Body of pancreas (tissue), 4 donors: Measurements from ENCODE around the gene OPN5. TPM values are rescaled to one million over a fixed set of nuclear protein-coding genes. Genes with fewer than 3 reads are reported as not detected.

Experiments
- ATAC-seq: fragments of 150-250 bp; one replicate; pipeline ENCODE4 v1.9.1; 2016
- DNase-seq, 4 donors: peaks; one replicate each; pipeline ENCODE4 v3.0.0-alpha.2; 2019
- H3K27ac ChIP-seq, 4 donors: fragments of 200-600 bp; sonication (generic); 1 replicate in 3 of 4; 2 replicates in 1 of 4; pipeline versions ENCODE4 v1.5.1 to v1.6.1; 2016 to 2019; ENCODE audit warnings: mild to moderate bottlenecking in 1 of 4, mixed read lengths in 1 of 4, moderate library complexity in 1 of 4
- H3K27me3 ChIP-seq, 2 donors: fragments of 200-600 bp; sonication (generic); one replicate each; pipeline ENCODE4 v1.6.0; 2016; ENCODE audit warnings: mild to moderate bottlenecking in 1 of 2
- H3K36me3 ChIP-seq, 2 donors: fragments of 200-600 bp; sonication (generic); replicated peaks in 1 of 2; 2 replicates each; pipeline ENCODE4 v1.5.1; 2016; ENCODE audit warnings: low read depth in 2 of 2; ENCODE audit not compliant: insufficient read depth in 1 of 2
- H3K4me1 ChIP-seq: fragments of 200-600 bp; sonication (generic); one replicate; pipeline ENCODE4 v1.6.0; 2016
- H3K4me3 ChIP-seq, 2 donors: fragments of 200-600 bp; sonication (generic); 1 replicate in 1 of 2; 2 replicates in 1 of 2; pipeline ENCODE4 v1.5.1; 2016 to 2019
- H3K9me3 ChIP-seq, 3 donors: fragments of 200-600 bp; sonication (generic); 1 replicate in 2 of 3; 2 replicates in 1 of 3; pipeline ENCODE4 v1.5.1; 2016
- POLR2A ChIP-seq, 3 donors: fragments of 450-650 bp; IDR thresholded peaks; one replicate each; pipeline ENCODE4 v1.6.1; 2016; ENCODE audit warnings: antibody characterized with exemption in 3 of 3, mild to moderate bottlenecking in 2 of 3
- WGBS, 2 donors: methylation state at CpG; one replicate each; pipeline ENCODE4 v1.1.5; 2017; 5-methylcytosine and 5-hydroxymethylcytosine counted together
- intact Hi-C: fragments of 100-400 bp; cut with DNase I; formaldehyde crosslinking; loops from one replicate; pipeline ENCODE4 v1.15.1; 2023
- total RNA-seq, 2 donors: library from RNA; depleted of rRNA; stranded (reverse); fragments of >200 nt; gene quantifications; one replicate each; pipeline ENCODE4 v1.1.0, GENCODE V29; 2016
- TF ChIP-seq, protein P1 (sequence below), 7 experiments: fragments of 450-650 bp in 4 of 7; fragments of 200-600 bp in 3 of 7; sonication (generic) in 3 of 7; IDR thresholded peaks; one replicate each; pipeline ENCODE4 v1.5.1; 2016 to 2019; ENCODE audit warnings: antibody characterized with exemption in 7 of 7

The OPN5 gene
- total RNA-seq, 2 donors from 2014 or later = not detected

- H3K27me3 ChIP-seq = no peaks in the 10 kb centered on the region
- intact Hi-C loops = no loop called here
- no peak overlapping the region for H3K4me3 ChIP-seq
- no peaks in the 10 kb centered on the region for H3K4me1 ChIP-seq
- DNase-seq (no peak), ATAC-seq (no peak)
- TF ChIP-seq, protein P1, sequence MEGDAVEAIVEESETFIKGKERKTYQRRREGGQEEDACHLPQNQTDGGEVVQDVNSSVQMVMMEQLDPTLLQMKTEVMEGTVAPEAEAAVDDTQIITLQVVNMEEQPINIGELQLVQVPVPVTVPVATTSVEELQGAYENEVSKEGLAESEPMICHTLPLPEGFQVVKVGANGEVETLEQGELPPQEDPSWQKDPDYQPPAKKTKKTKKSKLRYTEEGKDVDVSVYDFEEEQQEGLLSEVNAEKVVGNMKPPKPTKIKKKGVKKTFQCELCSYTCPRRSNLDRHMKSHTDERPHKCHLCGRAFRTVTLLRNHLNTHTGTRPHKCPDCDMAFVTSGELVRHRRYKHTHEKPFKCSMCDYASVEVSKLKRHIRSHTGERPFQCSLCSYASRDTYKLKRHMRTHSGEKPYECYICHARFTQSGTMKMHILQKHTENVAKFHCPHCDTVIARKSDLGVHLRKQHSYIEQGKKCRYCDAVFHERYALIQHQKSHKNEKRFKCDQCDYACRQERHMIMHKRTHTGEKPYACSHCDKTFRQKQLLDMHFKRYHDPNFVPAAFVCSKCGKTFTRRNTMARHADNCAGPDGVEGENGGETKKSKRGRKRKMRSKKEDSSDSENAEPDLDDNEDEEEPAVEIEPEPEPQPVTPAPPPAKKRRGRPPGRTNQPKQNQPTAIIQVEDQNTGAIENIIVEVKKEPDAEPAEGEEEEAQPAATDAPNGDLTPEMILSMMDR (IDR thresholded peaks at IDR 0.05) = no peak
- no peak for TF ChIP-seq POLR2A (IDR thresholded peaks at IDR 0.05)
- no peaks in the 10 kb centered on the region for H3K9me3 ChIP-seq
- WGBS, 2 donors = 40 to 43% methylated on average over 1 of the region's 1 CpG
- H3K27ac ChIP-seq = no peak overlapping the region
- H3K36me3 ChIP-seq = no peaks in the 10 kb centered on the region
Measured at GRCh38 chr6:47749757-47750156, 32.1 kb upstream of the OPN5 start.

GRCh38 chr6:47752801-47753200, 29.0 kb upstream of the OPN5 start:
- intact Hi-C loops = no loop called here
- TF ChIP-seq, protein P1 (IDR thresholded peaks at IDR 0.05) = no peak
- TF ChIP-seq POLR2A (IDR thresholded peaks at IDR 0.05) = no peak
- Histone ChIP-seq H3K27me3 (no peaks in the 10 kb centered on the region), H3K4me1 (no peaks in the 10 kb centered on the region), H3K9me3 (no peaks in the 10 kb centered on the region), H3K27ac (no peak overlapping the region), H3K4me3 (no peak overlapping the region), H3K36me3 (no peaks in the 10 kb centered on the region)
- DNase-seq (no peak), ATAC-seq (no peak)
- 60 to 64% methylated on average over 1 of the region's 1 CpG for WGBS, 2 donors

DNA sequence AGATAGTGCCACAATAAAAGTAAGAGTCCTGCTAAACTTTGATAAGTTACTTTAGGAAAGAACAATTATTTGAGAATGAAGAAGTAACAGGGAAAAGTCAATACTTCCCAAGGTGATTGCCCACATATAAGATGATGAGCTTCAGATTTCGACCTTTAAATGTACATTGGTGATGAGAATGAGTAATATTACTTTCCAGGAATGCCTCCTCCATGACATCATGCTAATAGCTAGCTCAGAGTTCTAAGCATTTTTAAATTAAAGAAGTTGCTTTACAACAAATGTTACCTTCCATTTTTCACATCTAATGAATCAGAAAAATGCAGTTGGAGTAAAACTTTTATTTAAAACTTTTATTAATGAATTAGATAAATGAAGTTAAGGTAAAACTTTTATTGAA, 22.5 kb upstream of the OPN5 start:
- H3K27me3 ChIP-seq = no peaks in the 10 kb centered on the region
- intact Hi-C loops = no loop called here
- TF ChIP-seq, protein P1 (IDR thresholded peaks at IDR 0.05) = no peak
- no peak for TF ChIP-seq POLR2A (IDR thresholded peaks at IDR 0.05)
- 21 to 35% methylated on average over 1 of the region's 1 CpG for WGBS, 2 donors
- no peak overlapping the region for H3K27ac ChIP-seq
- no peaks in the 10 kb centered on the region for H3K9me3 ChIP-seq
- DNase-seq (no peak), ATAC-seq (no peak)
- no peaks in the 10 kb centered on the region for H3K4me1 ChIP-seq
- H3K4me3 ChIP-seq = no peak overlapping the region
- H3K36me3 ChIP-seq = no peaks in the 10 kb centered on the region

DNA sequence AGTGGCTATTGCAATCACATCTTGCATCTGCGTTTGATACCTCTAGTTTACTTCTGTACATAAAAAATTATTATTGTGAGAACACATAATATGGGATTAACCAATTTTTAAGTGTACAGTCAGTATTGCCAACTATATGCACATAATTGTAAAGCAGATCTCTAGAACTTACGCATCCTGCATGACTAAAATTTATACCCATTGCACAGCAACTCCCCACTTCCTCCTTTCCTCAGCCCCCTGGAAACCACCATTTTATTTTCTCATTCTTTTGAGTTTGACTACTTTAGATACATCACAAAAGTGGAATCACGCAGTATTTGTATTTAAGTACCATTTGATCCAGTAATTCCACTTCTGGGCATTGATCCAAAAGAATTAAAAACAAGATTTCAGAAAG, 19.3 kb upstream of the OPN5 start:
- H3K27me3 ChIP-seq = no peaks in the 10 kb centered on the region
- no peak for DNase-seq
- ATAC-seq = no peak
- H3K36me3 ChIP-seq = no peaks in the 10 kb centered on the region
- H3K9me3 ChIP-seq = no peaks in the 10 kb centered on the region
- H3K4me3 ChIP-seq = no peak overlapping the region
- H3K27ac ChIP-seq = no peak overlapping the region
- TF ChIP-seq, protein P1 (IDR thresholded peaks at IDR 0.05) = no peak
- TF ChIP-seq POLR2A (IDR thresholded peaks at IDR 0.05) = no peak
- intact Hi-C loops = no loop called here
- WGBS, 2 donors = 84 to 85% methylated on average over 3 of the region's 3 CpGs
- no peaks in the 10 kb centered on the region for H3K4me1 ChIP-seq

GRCh38 chr6:47766445-47766844, 15.4 kb upstream of the OPN5 start:
- no peaks in the 10 kb centered on the region for H3K36me3 ChIP-seq
- H3K27ac ChIP-seq = no peak overlapping the region
- no peaks in the 10 kb centered on the region for H3K9me3 ChIP-seq
- WGBS, 2 donors = 73 to 85% methylated on average over 3 of the region's 3 CpGs
- TF ChIP-seq, protein P1 (IDR thresholded peaks at IDR 0.05) = no peak
- TF ChIP-seq POLR2A (IDR thresholded peaks at IDR 0.05) = no peak
- H3K27me3 ChIP-seq = no peaks in the 10 kb centered on the region
- intact Hi-C loops = no loop called here
- no peaks in the 10 kb centered on the region for H3K4me1 ChIP-seq
- DNase-seq (no peak), ATAC-seq (no peak)
- H3K4me3 ChIP-seq = no peak overlapping the region
